IgD-negative memory B cell (primary cell): ENCODE results near the gene SLC13A3. TPM values are rescaled to one million over a fixed set of nuclear protein-coding genes. Genes with fewer than 3 reads are reported as not detected.

Experiments used
- H3K27ac Mint-ChIP-seq, 3 donors: one replicate each; pipeline ENCODE4 v1.8.0; 2020 to 2022; ENCODE audit warnings: mild to moderate bottlenecking in 3 of 3, mixed read lengths in 3 of 3, moderate library complexity in 1 of 3
- H3K27me3 Mint-ChIP-seq: one replicate; pipeline ENCODE4 v1.8.0; 2021; ENCODE audit warnings: mixed read lengths
- H3K36me3 Mint-ChIP-seq: one replicate; pipeline ENCODE4 v1.8.0; 2020; ENCODE audit warnings: mild to moderate bottlenecking, mixed read lengths
- H3K4me1 Mint-ChIP-seq, 3 donors: one replicate each; pipeline ENCODE4 v1.8.0; 2020 to 2022; ENCODE audit warnings: mixed read lengths in 3 of 3, mild to moderate bottlenecking in 1 of 3
- H3K4me3 Mint-ChIP-seq, 4 donors: one replicate each; pipeline ENCODE4 v1.8.0; 2020 to 2022; ENCODE audit warnings: mild to moderate bottlenecking in 4 of 4, mixed read lengths in 4 of 4, moderate library complexity in 3 of 4
- H3K9me3 Mint-ChIP-seq, 3 donors: one replicate each; pipeline ENCODE4 v1.8.0; 2020 to 2021; ENCODE audit warnings: mixed read lengths in 3 of 3, mild to moderate bottlenecking in 1 of 3
- polyA plus RNA-seq: library from polyadenylated mRNA; unstranded; fragments of 300-500 nt; fragmentation: Illumina TruSeq; gene quantifications from one replicate; pipeline ENCODE4 v1.2.3, GENCODE V29; 2021

The SLC13A3 gene
- polyA plus RNA-seq, 1 donor from 2014 or later, result not detected

DNA sequence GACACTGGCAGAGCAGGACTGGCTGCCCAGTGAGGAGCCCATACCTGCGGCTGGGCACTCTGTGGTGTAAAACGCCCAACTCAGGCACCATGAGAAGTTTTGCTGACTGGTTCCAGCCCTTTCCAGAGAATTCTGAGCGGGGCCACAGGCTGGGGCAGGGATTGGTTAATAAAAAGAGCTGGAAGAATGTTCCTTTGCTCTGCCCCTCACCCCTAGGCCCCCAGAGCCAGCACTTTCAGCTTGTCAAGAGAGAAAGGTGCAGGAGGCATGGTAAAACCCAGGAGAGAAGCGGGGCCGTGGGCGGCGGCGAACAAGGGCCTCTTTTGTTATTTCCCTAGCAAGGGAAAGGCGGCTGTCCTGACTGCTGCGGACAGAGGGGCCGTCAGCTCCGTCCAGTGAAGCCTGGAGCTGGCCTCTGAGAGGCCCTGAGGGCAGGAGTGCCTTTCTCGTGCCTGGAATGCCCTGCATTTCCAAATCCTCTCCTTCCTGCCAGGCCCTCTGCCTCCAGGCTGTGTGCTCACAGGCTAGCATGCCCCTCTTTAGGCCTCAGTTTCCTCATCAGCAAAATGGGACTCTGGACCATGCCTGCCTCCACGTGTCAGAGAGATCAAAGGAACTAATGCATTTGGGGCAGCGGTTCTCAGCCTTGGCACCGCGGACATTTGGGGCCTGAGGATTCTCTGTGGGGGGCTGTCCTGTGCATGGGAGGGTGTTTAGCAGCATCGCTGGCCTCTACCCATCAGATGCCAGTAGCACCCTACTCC lies 12.9 kb downstream of the SLC13A3 start:
- no peak overlapping the region for H3K27ac Mint-ChIP-seq
- H3K4me1 Mint-ChIP-seq, result no peaks in the 10 kb centered on the region
- peaks cover 1% of the 10 kb centered on the region for H3K36me3 Mint-ChIP-seq
- H3K4me3 Mint-ChIP-seq, result no peak overlapping the region
- peaks cover 0 to 2% (median 0%) of the 10 kb centered on the region in 3 donors for H3K9me3 Mint-ChIP-seq
- H3K27me3 Mint-ChIP-seq, result peaks cover 14% of the 10 kb centered on the region

DNA sequence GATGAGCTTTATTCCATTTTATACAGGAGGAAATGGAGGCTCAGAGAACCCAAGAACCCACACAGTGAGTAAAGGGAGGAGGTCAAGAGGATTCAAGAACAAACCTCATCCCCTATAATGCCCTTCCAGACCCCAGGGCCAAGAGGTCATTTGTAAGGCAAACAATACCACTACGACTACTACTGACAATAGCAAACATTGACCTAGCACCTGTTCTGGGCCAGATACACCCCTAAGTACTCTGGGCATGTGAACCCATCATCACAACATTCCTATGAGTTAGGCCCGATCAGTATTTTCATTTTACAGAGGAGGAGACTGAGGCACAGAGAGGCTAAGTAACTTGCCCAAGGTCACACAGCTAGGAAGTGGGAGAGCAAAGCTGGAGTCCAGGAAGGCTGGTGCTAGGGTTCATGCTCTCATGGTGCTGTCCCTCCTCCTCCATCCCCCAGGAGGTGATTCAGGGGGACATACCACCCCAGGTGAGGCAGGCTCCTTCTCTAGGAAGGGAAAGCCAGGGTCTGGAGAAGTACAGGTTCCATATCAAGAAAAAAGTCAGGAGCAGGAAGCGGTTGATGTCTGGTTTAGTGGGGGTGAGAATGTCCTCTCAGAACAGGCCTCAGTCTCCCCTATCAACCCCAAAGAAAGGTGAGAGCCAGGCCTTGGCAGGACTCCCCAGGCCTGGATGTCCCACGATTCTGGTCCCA lies 13.7 kb downstream of the SLC13A3 start:
- Mint-ChIP-seq H3K9me3 (peaks cover 0 to 2% (median 0%) of the 10 kb centered on the region in 3 donors), H3K4me1 (no peaks in the 10 kb centered on the region), H3K36me3 (peaks cover 1% of the 10 kb centered on the region), H3K27me3 (peaks cover 15% of the 10 kb centered on the region), H3K4me3 (no peak overlapping the region), H3K27ac (no peak overlapping the region)

DNA sequence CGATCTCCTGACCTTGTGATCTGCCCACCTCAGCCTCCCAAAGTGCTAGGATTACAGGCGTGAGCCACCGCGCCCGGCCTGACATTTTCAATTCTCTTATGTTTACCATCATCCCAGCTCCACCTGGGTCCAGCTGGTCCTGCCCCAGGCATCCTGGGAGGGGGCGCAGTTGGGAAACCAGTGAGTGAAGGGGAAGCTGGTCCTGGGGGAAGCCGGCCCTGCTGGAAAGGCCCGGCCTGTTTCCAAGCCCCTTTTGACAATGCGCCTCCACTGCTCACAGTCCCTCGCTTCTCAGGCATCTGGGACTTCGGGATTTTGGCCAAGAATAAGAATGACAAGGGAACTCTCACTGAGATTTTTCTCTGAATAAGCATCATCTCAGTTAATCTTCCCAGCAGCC lies 14.2 kb downstream of the SLC13A3 start:
- Mint-ChIP-seq H3K9me3 (peaks cover 0 to 2% (median 0%) of the 10 kb centered on the region in 3 donors), H3K27me3 (peaks cover 15% of the 10 kb centered on the region), H3K36me3 (no peaks in the 10 kb centered on the region), H3K4me1 (no peaks in the 10 kb centered on the region), H3K27ac (no peak overlapping the region), H3K4me3 (no peak overlapping the region)

DNA sequence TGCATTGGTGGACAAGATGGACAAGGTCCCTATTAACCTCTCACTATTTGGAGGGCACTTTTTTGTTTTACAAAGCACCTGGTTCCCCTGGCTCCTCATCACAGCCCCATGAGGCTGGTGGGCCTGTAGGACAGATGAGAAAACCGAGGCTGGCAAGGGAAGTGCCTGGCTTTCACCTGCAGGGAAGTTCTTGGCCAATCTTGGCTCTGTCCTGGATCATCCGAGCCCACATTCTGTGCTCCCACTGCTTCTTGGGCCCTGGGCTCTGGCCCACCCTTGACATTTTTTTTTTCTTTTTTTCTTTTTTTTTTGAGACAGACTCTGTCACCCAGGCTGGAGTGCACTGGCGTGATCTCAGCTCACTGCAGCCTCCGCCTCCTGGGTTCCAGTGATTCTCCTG lies 14.7 kb downstream of the SLC13A3 start:
- Mint-ChIP-seq H3K4me1 (no peaks in the 10 kb centered on the region), H3K4me3 (no peak overlapping the region), H3K27ac (no peak overlapping the region), H3K36me3 (no peaks in the 10 kb centered on the region), H3K27me3 (peaks cover 15% of the 10 kb centered on the region), H3K9me3 (no peaks in the 10 kb centered on the region)

DNA sequence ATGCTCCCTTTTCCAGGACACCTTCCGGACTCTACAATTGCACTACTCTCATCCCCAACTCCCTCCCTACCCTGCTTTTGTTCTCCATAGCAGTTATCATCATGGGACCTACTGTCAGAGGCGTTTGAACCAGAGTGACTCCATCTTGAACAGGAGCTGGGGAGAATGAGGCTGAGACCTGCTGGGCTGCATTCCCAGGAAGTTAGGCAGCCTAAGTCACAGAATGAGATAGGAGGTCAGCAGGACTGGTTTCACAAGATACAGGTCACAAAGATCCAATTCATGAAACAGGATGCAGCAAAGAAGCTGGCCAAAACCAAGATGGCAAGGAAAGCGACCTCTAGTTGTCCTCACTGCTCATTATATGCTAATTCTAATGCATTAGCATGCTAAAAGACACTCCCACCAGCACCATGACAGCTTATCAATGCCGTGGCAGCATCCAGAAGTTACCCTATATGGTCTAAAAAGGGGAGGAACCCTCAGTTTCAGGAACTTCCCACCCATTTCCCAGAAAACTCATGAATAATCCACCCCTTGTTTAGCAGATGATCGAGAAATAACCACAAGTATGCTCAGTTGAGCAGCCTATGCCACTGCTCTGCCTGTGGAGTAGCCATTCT lies 15.6 kb downstream of the SLC13A3 start:
- Mint-ChIP-seq H3K27ac (no peak overlapping the region), H3K27me3 (peaks cover 8% of the 10 kb centered on the region), H3K36me3 (no peaks in the 10 kb centered on the region), H3K4me3 (no peak overlapping the region), H3K4me1 (no peaks in the 10 kb centered on the region), H3K9me3 (no peaks in the 10 kb centered on the region)

DNA sequence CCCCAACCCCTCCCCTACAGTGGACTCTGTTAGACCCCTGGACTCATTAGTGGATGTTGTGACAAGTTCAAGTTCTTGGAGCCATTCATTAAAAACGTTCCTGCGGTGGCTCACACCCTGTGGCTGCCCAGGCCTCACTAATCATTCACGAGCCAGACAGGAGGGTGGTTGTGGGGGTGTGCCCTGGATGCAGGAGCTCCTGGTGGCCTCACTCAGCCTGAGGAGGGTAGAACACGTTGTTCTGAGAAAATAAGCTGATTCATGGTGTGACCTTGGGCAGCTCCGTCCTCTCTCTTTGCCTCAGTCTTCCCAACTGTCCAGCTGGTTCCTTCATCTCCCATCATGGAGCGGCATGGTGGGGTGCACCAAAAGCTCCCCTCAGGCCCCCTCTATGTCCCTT lies 16.7 kb downstream of the SLC13A3 start:
- Mint-ChIP-seq H3K27ac (no peak overlapping the region), H3K4me1 (no peaks in the 10 kb centered on the region), H3K9me3 (peaks cover 4 to 9% (median 7%) of the 10 kb centered on the region in 3 donors), H3K4me3 (no peak overlapping the region), H3K36me3 (no peaks in the 10 kb centered on the region), H3K27me3 (peaks cover 11% of the 10 kb centered on the region)

DNA sequence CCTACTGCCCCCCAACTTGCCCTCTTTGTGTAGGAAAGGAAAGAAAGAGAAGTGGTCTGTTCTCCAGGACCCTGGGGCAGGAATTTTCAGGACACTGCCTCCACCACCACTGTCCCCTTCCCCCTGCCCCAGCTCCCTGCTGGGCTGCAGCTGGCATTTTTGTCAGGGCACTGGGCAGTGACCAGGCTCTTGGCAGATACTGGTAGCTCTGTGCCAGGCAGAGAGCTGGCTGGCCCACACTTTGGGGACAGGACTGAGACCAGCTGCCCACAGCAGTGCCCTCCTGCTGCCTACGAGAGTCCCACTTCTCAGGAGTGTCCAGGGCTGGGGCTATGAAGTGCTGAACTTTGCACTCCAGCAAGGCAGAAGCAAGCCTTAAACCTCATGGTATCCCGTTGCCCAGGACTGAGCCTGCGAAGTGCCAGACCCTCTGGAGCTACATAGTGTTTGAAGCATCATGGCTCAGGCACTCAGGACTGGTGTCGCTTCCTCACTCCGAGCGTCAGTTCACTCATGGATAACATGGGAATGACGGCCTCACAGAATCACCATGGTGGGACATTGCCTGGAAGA lies 19.3 kb downstream of the SLC13A3 start:
- H3K36me3 Mint-ChIP-seq, result no peaks in the 10 kb centered on the region
- peaks cover 4 to 14% (median 10%) of the 10 kb centered on the region in 3 donors for H3K9me3 Mint-ChIP-seq

DNA sequence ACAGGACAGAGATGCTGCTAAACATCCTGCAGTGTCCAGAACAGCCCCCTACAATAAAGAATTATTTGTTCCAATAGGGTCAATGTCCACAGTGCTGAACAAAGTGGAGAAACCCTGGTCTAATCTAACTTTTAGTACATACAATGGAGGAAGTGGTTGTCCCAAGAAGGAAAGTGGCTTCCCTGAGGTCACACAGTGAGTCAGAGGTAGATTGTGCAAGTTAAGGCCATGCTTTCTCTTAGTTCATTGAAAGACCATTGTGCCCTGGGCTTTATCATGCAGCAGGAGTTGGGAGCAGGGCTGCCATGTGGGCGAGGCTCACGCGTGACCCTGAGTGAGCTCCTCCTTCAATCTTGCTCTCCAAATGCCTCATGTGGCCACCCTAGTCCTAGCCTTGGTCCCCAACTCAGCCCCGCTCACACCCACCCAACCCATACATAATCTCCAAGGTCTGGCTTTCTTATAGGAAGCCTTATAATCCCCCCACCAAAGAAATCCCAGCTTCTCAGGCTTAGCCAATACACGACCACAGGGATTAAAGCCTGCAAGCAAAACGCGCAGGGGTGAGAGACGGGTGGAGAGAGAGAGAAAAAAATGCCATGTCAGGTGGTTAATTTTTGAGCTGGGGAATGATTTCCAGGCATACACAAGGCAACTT lies 19.9 kb downstream of the SLC13A3 start:
- H3K36me3 Mint-ChIP-seq, result no peaks in the 10 kb centered on the region
- no peak overlapping the region for H3K4me3 Mint-ChIP-seq
- peaks cover 4 to 14% (median 10%) of the 10 kb centered on the region in 3 donors for H3K9me3 Mint-ChIP-seq
- no peaks in the 10 kb centered on the region for H3K4me1 Mint-ChIP-seq
- H3K27ac Mint-ChIP-seq, result no peak overlapping the region
- H3K27me3 Mint-ChIP-seq, result peaks cover 14% of the 10 kb centered on the region

More for the DNA sequence above, 19.3 kb downstream of the SLC13A3 start:
- Mint-ChIP-seq H3K27ac (no peak overlapping the region), H3K4me1 (no peaks in the 10 kb centered on the region), H3K27me3 (peaks cover 11% of the 10 kb centered on the region), H3K4me3 (no peak overlapping the region)

DNA sequence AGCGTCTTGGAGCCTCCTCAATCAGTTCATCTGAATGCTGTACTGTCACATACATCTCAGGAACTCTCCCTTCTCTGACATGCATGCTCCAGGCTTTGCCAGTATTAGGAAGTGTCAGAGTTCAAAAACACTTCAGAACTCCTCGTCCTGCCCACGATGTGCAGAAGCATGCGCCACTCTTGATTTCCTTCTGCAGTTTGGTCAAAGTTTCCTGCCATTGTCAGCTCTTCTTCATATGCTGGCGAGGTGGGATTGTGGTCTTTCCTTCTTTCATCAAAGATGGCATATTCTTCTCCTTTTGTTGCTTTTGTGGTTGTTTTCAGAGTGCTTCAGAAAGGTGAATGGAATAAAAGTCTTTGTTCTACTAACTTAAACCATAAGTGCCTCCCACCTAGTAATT lies 21.0 kb downstream of the SLC13A3 start:
- no peaks in the 10 kb centered on the region for H3K36me3 Mint-ChIP-seq
- H3K4me1 Mint-ChIP-seq, result no peaks in the 10 kb centered on the region
- no peak overlapping the region for H3K27ac Mint-ChIP-seq
- H3K27me3 Mint-ChIP-seq, result peaks cover 13% of the 10 kb centered on the region
- H3K9me3 Mint-ChIP-seq, result peaks cover 4 to 19% (median 10%) of the 10 kb centered on the region in 3 donors
- peak overlapping the region in 1 of 4 donors; percentile 40 for H3K4me3 Mint-ChIP-seq

DNA sequence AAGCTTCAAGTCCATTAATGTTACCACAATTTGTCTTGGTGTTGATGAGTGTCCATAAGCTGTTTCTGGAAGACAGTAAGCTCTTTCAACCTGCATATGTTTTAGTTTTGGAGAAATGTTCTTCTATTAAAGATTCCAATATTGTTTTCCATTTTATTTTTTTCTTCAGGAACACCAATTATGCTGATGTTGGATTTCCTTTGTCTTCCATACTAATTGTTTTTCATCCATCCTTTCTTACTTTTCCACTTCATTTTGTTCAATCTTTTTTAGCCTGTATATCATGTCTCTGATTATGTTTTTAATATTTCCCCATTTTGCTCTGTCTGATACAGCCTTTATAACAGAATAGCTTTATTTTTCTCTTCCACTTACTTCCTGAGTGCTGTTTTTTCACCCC lies 21.9 kb downstream of the SLC13A3 start:
- no peaks in the 10 kb centered on the region for H3K4me1 Mint-ChIP-seq
- peaks cover 4 to 28% (median 15%) of the 10 kb centered on the region in 3 donors for H3K9me3 Mint-ChIP-seq
- no peaks in the 10 kb centered on the region for H3K36me3 Mint-ChIP-seq
- H3K4me3 Mint-ChIP-seq, result no peak overlapping the region
- H3K27ac Mint-ChIP-seq, result no peak overlapping the region
- peaks cover 12% of the 10 kb centered on the region for H3K27me3 Mint-ChIP-seq

DNA sequence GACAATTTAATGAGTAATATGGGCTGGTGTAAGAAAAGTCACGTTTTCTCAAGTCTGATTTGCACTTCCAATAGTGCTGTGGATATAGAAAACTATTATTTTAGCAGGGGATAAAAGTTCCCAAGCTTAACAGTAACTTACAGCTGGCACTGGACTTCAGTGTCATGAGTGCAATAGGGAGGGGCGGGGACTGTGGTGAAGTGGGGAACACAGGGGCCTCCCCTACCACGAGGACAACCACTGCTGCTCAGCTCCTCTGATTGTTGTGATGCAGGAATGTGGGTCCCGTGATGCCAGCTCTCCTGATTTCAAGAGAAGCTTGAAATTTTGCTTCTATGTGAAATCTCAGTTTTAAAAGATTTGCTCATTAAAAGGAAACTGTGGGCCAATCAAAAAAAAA lies 24.0 kb downstream of the SLC13A3 start:
- no peak overlapping the region for H3K27ac Mint-ChIP-seq
- peaks cover 7 to 36% (median 23%) of the 10 kb centered on the region in 3 donors for H3K9me3 Mint-ChIP-seq
- H3K4me3 Mint-ChIP-seq, result no peak overlapping the region
- peaks cover 12% of the 10 kb centered on the region for H3K27me3 Mint-ChIP-seq
- H3K36me3 Mint-ChIP-seq, result peaks cover 4% of the 10 kb centered on the region
- H3K4me1 Mint-ChIP-seq, result no peaks in the 10 kb centered on the region

DNA sequence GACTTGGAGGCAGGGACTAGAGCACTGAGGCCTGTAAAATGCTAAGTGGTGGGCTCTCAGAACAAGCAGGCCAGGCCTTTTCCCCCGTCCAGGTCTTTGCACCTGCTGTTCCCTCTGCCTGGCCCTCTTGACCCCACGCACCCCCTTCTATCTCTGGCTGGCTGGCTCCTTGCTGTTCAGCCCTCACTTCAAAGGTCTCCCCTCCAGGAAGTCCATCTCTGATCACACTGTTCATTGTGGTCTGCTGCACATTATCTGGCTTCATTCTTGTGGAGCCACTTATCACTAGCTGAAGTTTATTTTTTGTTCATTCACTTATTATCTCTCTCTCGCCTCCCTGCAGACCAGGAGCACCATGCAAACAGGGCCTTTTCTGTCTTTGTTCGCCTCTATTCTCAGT lies 24.5 kb downstream of the SLC13A3 start:
- no peaks in the 10 kb centered on the region for H3K4me1 Mint-ChIP-seq
- H3K4me3 Mint-ChIP-seq, result no peak overlapping the region
- peaks cover 12% of the 10 kb centered on the region for H3K27me3 Mint-ChIP-seq
- peaks cover 4% of the 10 kb centered on the region for H3K36me3 Mint-ChIP-seq
- peaks cover 7 to 36% (median 23%) of the 10 kb centered on the region in 3 donors for H3K9me3 Mint-ChIP-seq
- no peak overlapping the region for H3K27ac Mint-ChIP-seq

DNA sequence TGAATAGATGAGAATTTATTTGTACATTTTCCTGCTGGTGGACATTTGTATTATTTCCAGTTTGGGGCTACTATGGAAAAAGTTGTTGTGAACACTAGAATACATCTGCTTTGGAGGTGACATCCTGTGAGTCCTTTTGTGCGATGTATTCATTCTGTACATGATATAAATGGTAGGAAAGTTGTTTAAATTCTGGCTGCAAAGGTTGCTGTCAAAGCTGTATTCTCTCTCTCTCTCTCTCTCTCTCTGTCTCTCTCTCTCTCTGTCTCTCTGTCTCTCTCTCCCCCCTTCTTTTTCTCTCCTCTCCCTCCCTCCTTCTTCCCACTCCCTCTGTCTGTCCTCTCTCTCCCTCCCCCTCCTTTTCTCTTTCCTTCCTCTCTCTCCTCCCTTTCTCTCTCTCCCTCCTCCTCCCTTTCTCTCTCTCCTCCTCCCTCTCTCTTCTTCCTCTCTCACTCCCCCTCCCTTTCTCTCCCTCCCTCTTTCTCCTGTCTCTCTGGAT lies 25.3 kb downstream of the SLC13A3 start:
- Mint-ChIP-seq H3K4me3 (peak overlapping the region in 1 of 4 donors; percentile 55), H3K36me3 (peaks cover 4% of the 10 kb centered on the region), H3K9me3 (peaks cover 7 to 36% (median 23%) of the 10 kb centered on the region in 3 donors), H3K27me3 (peaks cover 12% of the 10 kb centered on the region), H3K4me1 (no peaks in the 10 kb centered on the region), H3K27ac (no peak overlapping the region)

DNA sequence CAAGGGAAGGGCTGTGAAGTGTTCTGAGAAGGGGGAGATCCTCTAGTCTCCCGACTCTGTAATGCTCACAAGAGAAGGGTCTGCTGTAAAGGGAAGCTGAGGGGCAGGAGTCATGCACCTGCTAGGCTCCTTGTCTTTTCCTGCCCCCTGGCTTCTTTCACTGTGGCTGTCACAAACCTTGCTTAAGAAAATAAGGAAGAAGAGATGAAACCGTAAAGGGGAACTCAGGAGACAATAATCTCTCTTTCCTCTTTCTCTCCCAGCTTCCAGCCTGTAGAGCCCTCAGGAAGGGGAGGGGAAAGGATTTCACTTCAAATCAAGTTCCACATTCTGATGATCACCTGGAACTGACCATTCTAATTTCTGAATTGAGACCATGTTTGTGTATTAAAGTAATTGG lies 26.3 kb downstream of the SLC13A3 start:
- Mint-ChIP-seq H3K27me3 (peaks cover 12% of the 10 kb centered on the region), H3K36me3 (peaks cover 4% of the 10 kb centered on the region), H3K4me1 (no peaks in the 10 kb centered on the region), H3K9me3 (peaks cover 7 to 31% (median 19%) of the 10 kb centered on the region in 3 donors), H3K27ac (no peak overlapping the region), H3K4me3 (no peak overlapping the region)
